GM12878 (cell line): ENCODE measurements around the gene GLB1L. TPM values are rescaled to one million over a fixed set of nuclear protein-coding genes. Genes with fewer than 3 reads are reported as not detected.

Source experiments
- ATAC-seq: fragments of 200-7000 bp; cut with Tn5 transposase; 3 replicates; pipeline ENCODE4 v1.9.1; 2020; ENCODE audit warnings: mild to moderate bottlenecking, moderate library complexity
- BruUV-seq: library from RNA; stranded (reverse); fragments of 400-500 nt; replicated peaks from 2 replicates; lab custom pipeline; 2021; lab: Mats Ljungman, UMichigan
- CTCF ChIA-PET: fragments of 300-600 bp; sonication (Branson Sonifier 250); formaldehyde crosslinking; extraction: SDS; loops from one replicate; lab custom pipeline; 2021; ENCODE audit warnings: inconsistent platforms; lab: Yijun Ruan, JAX
- POLR2A ChIA-PET: fragments of 350-600 bp; formaldehyde crosslinking; extraction: SDS; loops from one replicate; lab custom pipeline; 2021; ENCODE audit warnings: inconsistent platforms; lab: Charles Lee
- RAD21 ChIA-PET: fragments of 300-600 bp; sonication (Branson Sonifier 250); formaldehyde crosslinking; loops from one replicate; lab custom pipeline; 2023; ENCODE audit warnings: antibody characterized with exemption; ENCODE audit not compliant: unreplicated experiment; lab: Charles Lee
- SMC1A ChIA-PET: fragments of 300-600 bp; sonication (Branson Sonifier 250); formaldehyde crosslinking; loops from one replicate; lab custom pipeline; 2023; ENCODE audit not compliant: unreplicated experiment, uncharacterized antibody; lab: Charles Lee
- DNase-seq: peaks from one replicate; pipeline ENCODE4 v3.0.0-alpha.2; 2011; ENCODE audit warnings: low read depth, low spot score
- FAIRE-seq: peaks from 3 replicates; lab custom pipeline; 2011; peaks lifted over from hg19 to GRCh38; lab: Jason Lieb, UNC
- H2AFZ ChIP-seq: 2 replicates; pipeline ENCODE4 v1.6.0; 2011; ENCODE audit warnings: low read depth, low read length, control low read depth; ENCODE audit not compliant: control insufficient read depth
- H3K27ac ChIP-seq: 2 replicates; pipeline ENCODE4 v1.5.1; 2011; ENCODE audit warnings: control low read depth; ENCODE audit not compliant: control insufficient read depth, insufficient read depth
- H3K27me3 ChIP-seq, 2 experiments: replicated peaks in 1 of 2; 2 replicates each; pipeline versions ENCODE4 v1.6.0 to v1.6.1; 2011; ENCODE audit warnings: low read length in 1 of 2; ENCODE audit not compliant: control insufficient read depth in 2 of 2, insufficient read depth in 2 of 2
- H3K36me3 ChIP-seq, 2 experiments: 2 replicates each; pipeline ENCODE4 v1.5.1; 2011; ENCODE audit warnings: low read length in 1 of 2; ENCODE audit not compliant: control insufficient read depth in 2 of 2, insufficient read depth in 2 of 2
- H3K4me1 ChIP-seq: 2 replicates; pipeline ENCODE4 v1.6.1; 2011; ENCODE audit warnings: mild to moderate bottlenecking, low read length, moderate library complexity, mixed read lengths; ENCODE audit not compliant: control insufficient read depth, insufficient read depth
- H3K4me2 ChIP-seq: 2 replicates; pipeline ENCODE4 v1.6.0; 2011; ENCODE audit warnings: control low read depth; ENCODE audit not compliant: control insufficient read depth, insufficient read depth
- H3K4me3 ChIP-seq: fragments of 200-600 bp; sonication (generic); 2 replicates; pipeline ENCODE4 v1.5.1; 2016
- H3K79me2 ChIP-seq: 2 replicates; pipeline ENCODE4 v1.6.0; 2011; ENCODE audit warnings: low read length; ENCODE audit not compliant: control insufficient read depth, insufficient read depth
- H3K9ac ChIP-seq: 2 replicates; pipeline ENCODE4 v1.8.0; 2011; ENCODE audit warnings: low read length, control low read depth, mixed read lengths; ENCODE audit not compliant: control insufficient read depth, insufficient read depth
- H3K9me3 ChIP-seq: replicated peaks from 3 replicates; pipeline ENCODE4 v1.5.1; 2011; ENCODE audit warnings: mild to moderate bottlenecking, low read length; ENCODE audit not compliant: control insufficient read depth, insufficient read depth
- H4K20me1 ChIP-seq: 2 replicates; pipeline ENCODE4 v1.6.0; 2011; ENCODE audit not compliant: control insufficient read depth, insufficient read depth
- CBX5 ChIP-seq: sonication (generic); IDR thresholded peaks from 2 replicates; pipeline ENCODE4 v1.6.1; 2016; ENCODE audit warnings: low read depth, moderate library complexity, mild to moderate bottlenecking, inconsistent platforms
- POLR2A ChIP-seq: IDR thresholded peaks from 2 replicates; pipeline ENCODE4 v1.6.1; 2011; ENCODE audit warnings: low read depth, mild to moderate bottlenecking, low read length
- RFX5 ChIP-seq: IDR thresholded peaks from 2 replicates; pipeline ENCODE4 v1.6.1; 2011; ENCODE audit warnings: low read depth, low read length, improper control_type of control experiment
- RUNX3 ChIP-seq: IDR thresholded peaks from 2 replicates; pipeline ENCODE4 v1.6.1; 2012; ENCODE audit warnings: low read length, inconsistent platforms
- SPI1 ChIP-seq: IDR thresholded peaks from 2 replicates; pipeline ENCODE4 v1.6.1; 2011; ENCODE audit warnings: low read depth, mild to moderate bottlenecking, low read length, moderate library complexity, borderline replicate concordance; ENCODE audit not compliant: insufficient read depth
- ZNF217 ChIP-seq: fragments of 450-650 bp; IDR thresholded peaks from 2 replicates; pipeline ENCODE4 v1.6.1; 2017; ENCODE audit warnings: antibody characterized with exemption, mild to moderate bottlenecking
- WGBS: methylation state at CpG from one replicate; pipeline ENCODE4 v1.1.6; 2016; ENCODE audit warnings: low lambda C conversion rate; ENCODE audit not compliant: insufficient replicate concordance, insufficient coverage; ENCODE audit errors: missing lambda C conversion rate; 5-methylcytosine and 5-hydroxymethylcytosine counted together
- in situ Hi-C: fragments of 300-500 bp; cut with MboI; formaldehyde crosslinking; loops from 9 replicates; pipeline ENCODE4 v1.14.3; 2018; ENCODE audit warnings: mixed read lengths
- intact Hi-C: fragments of 100-400 bp; cut with micrococcal nuclease; formaldehyde crosslinking; loops from one replicate; pipeline ENCODE4 v1.14.2; 2022; ENCODE audit not compliant: unreplicated experiment
- polyA plus RNA-seq, 11 experiments: library from polyadenylated mRNA; depleted of rRNA in 4 of 11; unstranded in 6 of 11; stranded (reverse) in 5 of 11; fragments of >200 nt; fragmentation: Nextera tagmentation in 4 of 11; fragmentation: Illumina TruSeq in 1 of 11; extraction: Ambion mirVana in 4 of 11; extraction: Trizol in 1 of 11; gene quantifications; 1 replicate in 1 of 11; 2 replicates in 10 of 11; pipeline versions ENCODE4 v1.2.1 to v1.2.3, GENCODE V29; 2011 to 2016; ENCODE audit warnings: inconsistent platforms in 2 of 11, missing spikeins in 2 of 11, low read depth in 1 of 11
- total RNA-seq, 4 experiments: library from RNA; depleted of rRNA in 3 of 4; stranded (reverse); fragments of >200 nt in 3 of 4; fragmentation: Illumina TruSeq in 1 of 4; extraction: Trizol in 1 of 4; gene quantifications; 2 replicates each; pipeline versions ENCODE4 v1.2.1 to v1.2.3, GENCODE V29; 2013 to 2021

Gene GLB1L
- total and polyA plus RNA-seq, 10 of the 15 experiments (the other 5 are each of a cell fraction or from before 2014, with no cell fraction given): 0.29 to 4.6 (median 2.7) TPM

DNA sequence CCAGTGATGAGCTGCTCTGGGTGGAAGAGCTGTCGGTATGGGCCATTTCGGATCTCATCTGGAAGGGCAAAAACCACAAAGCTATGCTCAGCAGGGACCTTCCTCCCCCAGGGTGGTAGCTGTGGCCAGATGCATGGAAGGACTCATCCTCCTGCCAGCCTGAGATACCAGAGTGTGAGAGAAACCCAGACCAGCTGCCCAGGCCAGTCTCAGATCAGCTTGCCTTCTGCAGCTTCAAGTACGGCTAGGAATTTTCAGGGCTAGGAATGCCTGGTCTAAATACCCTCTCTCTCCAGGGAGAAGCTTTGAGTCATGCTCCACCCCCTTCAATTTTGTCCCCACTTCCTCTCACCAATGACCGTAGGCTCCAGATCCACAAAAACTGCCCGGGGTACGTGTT, 6.4 kb upstream of the GLB1L start:
- SMC1A ChIA-PET: interaction anchor here (0.9 to 8.6 kb wide), 9 partner anchors 13 to 81 kb away, joined by 3 to 98 read pairs (median 7); partner anchors contain the start of genes ANKZF1, ATG9A, CNPPD1 and DNAJB2
- H3K79me2 ChIP-seq: peaks cover 47% of the 10 kb centered on the region
- 56% methylated on average over 6 of the region's 6 CpGs for WGBS
- peaks cover 41% of the 10 kb centered on the region for H3K4me1 ChIP-seq
- no peak for FAIRE-seq
- peak; percentile 22; the same call in 1 of the 2 replicates for TF ChIP-seq SPI1
- no peak for TF ChIP-seq POLR2A
- no peak for TF ChIP-seq RFX5
- TF ChIP-seq CBX5: no peak
- TF ChIP-seq ZNF217: no peak
- TF ChIP-seq RUNX3: 0 out of 2 replicates have a peak, but pooled peaks have one; percentile 5
- TF ChIP-seq, all 136 proteins: peak for 2
- H3K9me3 ChIP-seq: no peaks in the 10 kb centered on the region
- H3K4me3 ChIP-seq: peak overlapping the region; percentile 86
- intact Hi-C loops (loop anchor here (2.0 kb wide), 2 partner anchors 23 to 75 kb away; partner anchors contain the start of genes ANKZF1, ATG9A and CNPPD1), in situ Hi-C loops (no loop called here)
- H3K4me2 ChIP-seq: peak overlapping the region; percentile 92
- H3K36me3 ChIP-seq: peaks cover 12 to 19% of the 10 kb centered on the region in 2 experiments
- ChIA-PET POLR2A (interaction anchor here (1.3 to 9.0 kb wide), 9 partner anchors 22 to 75 kb away, joined by 3 to 160 read pairs (median 7); partner anchors contain the start of genes ANKZF1, ATG9A, CNPPD1 and DNAJB2), CTCF (interaction anchor here (0.8 to 6.1 kb wide), 8 partner anchors 22 to 81 kb away, joined by 3 to 65 read pairs (median 4); partner anchors contain the start of genes ANKZF1, ATG9A and DNAJB2), RAD21 (interaction anchor here (1.1 to 5.1 kb wide), 5 partner anchors 10 to 48 kb away, joined by 3 to 53 read pairs (median 4); partner anchors contain the start of gene DNAJB2)
- H4K20me1 ChIP-seq: 0 out of 2 replicates have a peak, but pooled peaks cover 4% of the 10 kb centered on the region
- no peaks in the 10 kb centered on the region for H3K27me3 ChIP-seq
- no peak for ATAC-seq
- peak overlapping the region; percentile 77; the same call in 1 of the 2 replicates for H3K27ac ChIP-seq
- no TSS peak for BruUV-seq
- peak overlapping the region; percentile 86 for H3K9ac ChIP-seq
- DNase-seq: no peak
- H2AFZ ChIP-seq: no peak overlapping the region
